Keratinocyte (primary cell): ENCODE data around the gene KBTBD3. TPM values are rescaled to one million over a fixed set of nuclear protein-coding genes. Genes with fewer than 3 reads are reported as not detected.

ENCODE experiments used
- DNase-seq: peaks from one replicate; pipeline ENCODE4 v3.0.0-alpha.2; 2011; ENCODE audit warnings: low read depth, missing footprints, low spot score
- FAIRE-seq: peaks from 2 replicates; lab custom pipeline; 2011; peaks lifted over from hg19 to GRCh38; lab: Jason Lieb, UNC
- H2AFZ ChIP-seq: 2 replicates; pipeline ENCODE4 v1.6.0; 2012; ENCODE audit warnings: low read length, control low read depth, inconsistent platforms; ENCODE audit not compliant: control insufficient read depth
- H3K27ac ChIP-seq: 2 replicates; pipeline ENCODE4 v1.5.1; 2011; ENCODE audit warnings: low read length; ENCODE audit not compliant: control insufficient read depth, insufficient read depth
- H3K27me3 ChIP-seq: 3 replicates; pipeline ENCODE4 v1.6.0; 2011; ENCODE audit warnings: low read length; ENCODE audit not compliant: control insufficient read depth, insufficient read depth; ENCODE audit errors: extremely low read depth
- H3K36me3 ChIP-seq, 2 experiments: 2 replicates in 1 of 2; 3 replicates in 1 of 2; pipeline ENCODE4 v1.5.1; 2011; ENCODE audit warnings: low read length in 2 of 2, mild to moderate bottlenecking in 1 of 2; ENCODE audit not compliant: control insufficient read depth in 2 of 2, insufficient read depth in 2 of 2; ENCODE audit errors: extremely low read depth in 1 of 2
- H3K4me1 ChIP-seq: 3 replicates; pipeline ENCODE4 v1.5.1; 2011; ENCODE audit warnings: low read length; ENCODE audit not compliant: control insufficient read depth, insufficient read depth; ENCODE audit errors: extremely low read depth
- H3K4me2 ChIP-seq: 3 replicates; pipeline ENCODE4 v1.6.0; 2011; ENCODE audit warnings: low read depth, low read length; ENCODE audit not compliant: control insufficient read depth, insufficient read depth; ENCODE audit errors: extremely low read depth
- H3K4me3 ChIP-seq, 3 experiments: fragments of 200-600 bp in 1 of 3; sonication (generic) in 1 of 3; 2 replicates in 2 of 3; 3 replicates in 1 of 3; pipeline ENCODE4 v1.5.1; 2011 to 2016; ENCODE audit warnings: low read length in 3 of 3, mild to moderate bottlenecking in 3 of 3, control low read depth in 2 of 3, inconsistent platforms in 1 of 3, low read depth in 1 of 3, mixed read lengths in 1 of 3, mixed run types in 1 of 3, moderate library complexity in 1 of 3; ENCODE audit not compliant: control insufficient read depth in 2 of 3, insufficient read depth in 2 of 3; ENCODE audit errors: extremely low read depth in 1 of 3
- H3K79me2 ChIP-seq: 2 replicates; pipeline ENCODE4 v1.6.0; 2012; ENCODE audit warnings: low read length; ENCODE audit not compliant: control insufficient read depth, insufficient read depth
- H3K9ac ChIP-seq: 3 replicates; pipeline ENCODE4 v1.6.0; 2011; ENCODE audit warnings: low read length; ENCODE audit not compliant: control insufficient read depth, insufficient read depth; ENCODE audit errors: extremely low read depth
- H3K9me1 ChIP-seq: 3 replicates; pipeline ENCODE4 v1.6.0; 2011; ENCODE audit warnings: low read length; ENCODE audit not compliant: control insufficient read depth, insufficient read depth; ENCODE audit errors: extremely low read depth
- H3K9me3 ChIP-seq: 2 replicates; pipeline ENCODE4 v1.5.1; 2012; ENCODE audit warnings: low read depth, low read length; ENCODE audit not compliant: control insufficient read depth
- H4K20me1 ChIP-seq: 3 replicates; pipeline ENCODE4 v1.6.0; 2011; ENCODE audit warnings: low read length; ENCODE audit not compliant: control insufficient read depth, insufficient read depth; ENCODE audit errors: extremely low read depth
- CTCF ChIP-seq, 3 experiments: IDR thresholded peaks in 1 of 3; conservative IDR thresholded peaks in 1 of 3; optimal IDR thresholded peaks in 1 of 3; 2 replicates in 2 of 3; 3 replicates in 1 of 3; pipeline versions ENCODE3 to v1.5.1; 2011; ENCODE audit warnings: low read length in 3 of 3, mild to moderate bottlenecking in 3 of 3, moderate library complexity in 2 of 3, control low read depth in 1 of 3, inconsistent platforms in 1 of 3; ENCODE audit not compliant: insufficient read depth in 2 of 3; ENCODE audit errors: extremely low read depth in 1 of 3
- EZH2 ChIP-seq: IDR thresholded peaks from one replicate; pipeline ENCODE4 v1.6.1; 2012; ENCODE audit warnings: inconsistent platforms, mild to moderate bottlenecking, low read length, moderate library complexity
- dilution Hi-C: fragments of 300-500 bp; cut with MboI; formaldehyde crosslinking; loops from one replicate; pipeline ENCODE4 v1.7.0; 2020; ENCODE audit warnings: low sequenced_read_pairs; ENCODE audit not compliant: extremely low pct_ligation_motif_present
- polyA plus RNA-seq, 5 experiments: library from polyadenylated mRNA; depleted of rRNA in 3 of 5; stranded (reverse) in 3 of 5; stranded (forward) in 1 of 5; unstranded in 1 of 5; fragments of >200 nt; gene quantifications; 1 replicate in 1 of 5; 2 replicates in 3 of 5; 3 replicates in 1 of 5; pipeline versions ENCODE4 v1.2.1 to v1.2.3, GENCODE V29; 2011 to 2012; ENCODE audit warnings: missing spikeins in 2 of 5, low read depth in 1 of 5, low replicate concordance in 1 of 5

The KBTBD3 gene
- polyA plus RNA-seq, 1 donor (not counting 4 experiments of a cell fraction or from before 2014, with no cell fraction given), result 8.9 TPM

DNA sequence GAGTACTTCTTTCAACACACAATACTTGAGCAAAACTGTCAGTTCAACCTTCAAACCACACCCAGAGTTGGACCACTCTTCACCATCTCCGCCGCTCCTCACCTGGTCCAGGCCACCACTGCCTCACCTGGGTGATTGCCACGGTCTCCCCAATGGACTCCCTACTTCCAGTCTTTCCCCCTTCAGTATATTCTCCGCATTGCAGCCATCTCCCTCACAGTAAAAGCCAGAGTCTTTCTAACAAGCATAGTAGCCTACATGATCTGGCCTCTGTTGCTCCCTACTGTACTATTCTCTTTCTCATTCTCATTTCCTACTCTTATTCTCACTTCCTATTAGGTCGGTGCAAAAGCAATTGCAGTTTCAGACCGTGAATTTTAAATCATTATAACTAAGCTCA, 28.8 kb upstream of the KBTBD3 start:
- H3K79me2 ChIP-seq, result no peaks in the 10 kb centered on the region
- TF ChIP-seq EZH2, result no peak
- no peak for TF ChIP-seq CTCF (optimal IDR thresholded peaks at IDR 0.05 in 1 of 3, IDR thresholded peaks at IDR 0.05 in 1 of 3, conservative IDR thresholded peaks at IDR 0.05 in 1 of 3; ENCODE audit: extremely low read depth in 1 of 3, insufficient read depth in 2 of 3, low read length in 3 of 3)
- no peak for FAIRE-seq
- H3K9ac ChIP-seq, result no peak overlapping the region
- no peak overlapping the region for H3K27ac ChIP-seq
- no peaks in the 10 kb centered on the region for H3K9me1 ChIP-seq
- no peak overlapping the region for H3K4me3 ChIP-seq
- DNase-seq, result no peak
- H3K4me2 ChIP-seq, result no peak overlapping the region
- no peaks in the 10 kb centered on the region for H3K4me1 ChIP-seq
- H2AFZ ChIP-seq, result no peak overlapping the region
- no peaks in the 10 kb centered on the region for H3K27me3 ChIP-seq
- H4K20me1 ChIP-seq, result no peaks in the 10 kb centered on the region
- H3K36me3 ChIP-seq, result no peaks in the 10 kb centered on the region
- dilution Hi-C loops, result no loop called here
- no peaks in the 10 kb centered on the region for H3K9me3 ChIP-seq

DNA sequence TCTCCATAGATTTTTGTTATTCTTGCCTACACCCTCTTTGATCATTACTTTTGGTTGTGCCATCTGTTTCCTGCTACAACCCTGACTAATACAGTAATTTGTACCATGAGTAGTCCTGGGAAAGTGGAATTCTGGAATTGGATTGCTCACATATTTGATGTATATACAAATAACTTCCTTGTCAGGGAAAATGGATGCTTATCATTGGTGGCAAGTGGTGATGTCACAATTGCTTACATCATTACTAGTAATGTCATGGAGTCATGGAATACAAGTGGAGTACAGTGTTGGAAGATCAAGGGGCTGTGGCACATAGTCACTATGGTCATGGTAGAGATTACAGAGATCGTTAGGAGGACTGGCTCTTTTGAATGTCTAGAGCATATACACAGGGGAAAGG, 24.7 kb upstream of the KBTBD3 start:
- Histone ChIP-seq H3K27me3 (no peaks in the 10 kb centered on the region), H3K4me1 (no peaks in the 10 kb centered on the region), H3K27ac (no peak overlapping the region), H2AFZ (no peak overlapping the region), H3K9ac (no peak overlapping the region), H3K36me3 (peaks cover 2 to 6% of the 10 kb centered on the region in 2 experiments), H3K4me2 (no peak overlapping the region), H3K9me3 (no peaks in the 10 kb centered on the region), H3K79me2 (no peaks in the 10 kb centered on the region), H3K4me3 (no peak overlapping the region), H4K20me1 (no peaks in the 10 kb centered on the region), H3K9me1 (no peaks in the 10 kb centered on the region)
- TF ChIP-seq CTCF (optimal IDR thresholded peaks at IDR 0.05 in 1 of 3, IDR thresholded peaks at IDR 0.05 in 1 of 3, conservative IDR thresholded peaks at IDR 0.05 in 1 of 3; ENCODE audit: extremely low read depth in 1 of 3, insufficient read depth in 2 of 3, low read length in 3 of 3) (no peak), EZH2 (no peak)
- dilution Hi-C loops, result no loop called here
- DNase-seq (no peak), FAIRE-seq (no peak)
